ENCODE measurements around the gene PCIF1. TPM values are rescaled to one million over a fixed set of nuclear protein-coding genes. Genes with fewer than 3 reads are reported as not detected.

PCIF1 gene
- total and polyA plus RNA-seq, 2 experiments from 2014 or later = 5.3 to 24.3 TPM

- Histone ChIP-seq H4K20me1 (ENCODE audit: insufficient read depth) (no peaks in the 10 kb centered on the region), H3K27me3 (replicated peaks; ENCODE audit: insufficient read depth) (no peaks in the 10 kb centered on the region), H3F3A (ENCODE audit: insufficient read depth) (peaks cover 17% of the 10 kb centered on the region; the same call in 1 of the 2 replicates), H3K9me2 (ENCODE audit: insufficient read depth) (no peaks in the 10 kb centered on the region), H3K9me3 (ENCODE audit: low read depth) (no peaks in the 10 kb centered on the region), H3K4me3 (no peak overlapping the region), H2AFZ (no peak overlapping the region), H3K79me2 (ENCODE audit: insufficient read depth) (peaks cover 29% of the 10 kb centered on the region), H3K4me1 (ENCODE audit: insufficient read depth) (peaks cover 7% of the 10 kb centered on the region; the same call in 1 of the 2 replicates), H3K36me3 (ENCODE audit: low read depth) (peaks cover 16% of the 10 kb centered on the region; the same call in 1 of the 2 replicates), H3K9ac (no peak overlapping the region), H3K4me2 (ENCODE audit: unreplicated experiment) (no peak overlapping the region), H3K27ac (no peak overlapping the region)
- in situ Hi-C loops (cut with MboI) = no loop called here
- TF ChIP-seq EZH2 (IDR thresholded peaks at IDR 0.05; ENCODE audit: insufficient read depth, poor library complexity, severe bottlenecking) = no peak
- no peak for TF ChIP-seq EZH2phosphoT487 (IDR thresholded peaks at IDR 0.05; ENCODE audit: insufficient read depth, low read depth)
- no peak for DNase-seq
- WGBS, 2 experiments (ENCODE audit: low coverage in 1 of 2, low lambda C conversion rate in 2 of 2, missing lambda C conversion rate in 2 of 2) = 94% methylated on average over 13 of the region's 13 CpGs
These were observed 4.4 kb downstream of the PCIF1 start for GRCh38 chr20:45938727-45939438.

- DNase-seq = no peak
- 80 to 91% methylated on average over 3 of the region's 3 CpGs for WGBS, 2 experiments (ENCODE audit: low coverage in 1 of 2, low lambda C conversion rate in 2 of 2, missing lambda C conversion rate in 2 of 2)
- in situ Hi-C loops (cut with MboI) = no loop called here
These were observed 5.6 kb downstream of the PCIF1 start for GRCh38 chr20:45940053-45940452.

GRCh38 chr20:45940469-45940868, 6.0 kb downstream of the PCIF1 start:
- in situ Hi-C loops (cut with MboI) = no loop called here
- Histone ChIP-seq H3K9me2 (ENCODE audit: insufficient read depth) (no peaks in the 10 kb centered on the region), H2AFZ (no peak overlapping the region), H3K9ac (no peak overlapping the region), H3K4me1 (ENCODE audit: insufficient read depth) (peaks cover 12% of the 10 kb centered on the region; the same call in 1 of the 2 replicates), H4K20me1 (ENCODE audit: insufficient read depth) (no peaks in the 10 kb centered on the region), H3K36me3 (ENCODE audit: low read depth) (peaks cover 24% of the 10 kb centered on the region; the same call in 1 of the 2 replicates), H3K4me3 (no peak overlapping the region), H3K27ac (no peak overlapping the region), H3F3A (ENCODE audit: insufficient read depth) (peaks cover 28% of the 10 kb centered on the region; the same call in 1 of the 2 replicates), H3K9me3 (ENCODE audit: low read depth) (no peaks in the 10 kb centered on the region), H3K4me2 (ENCODE audit: unreplicated experiment) (no peak overlapping the region), H3K27me3 (replicated peaks; ENCODE audit: insufficient read depth) (no peaks in the 10 kb centered on the region), H3K79me2 (ENCODE audit: insufficient read depth) (peaks cover 24% of the 10 kb centered on the region)
- no peak for DNase-seq
- TF ChIP-seq EZH2phosphoT487 (IDR thresholded peaks at IDR 0.05; ENCODE audit: insufficient read depth, low read depth) (no peak), EZH2 (IDR thresholded peaks at IDR 0.05; ENCODE audit: insufficient read depth, poor library complexity, severe bottlenecking) (no peak)
- WGBS, 2 experiments (ENCODE audit: low coverage in 1 of 2, low lambda C conversion rate in 2 of 2, missing lambda C conversion rate in 2 of 2) = 90 to 95% methylated on average over 13 of the region's 13 CpGs

More at GRCh38 chr20:45940053-45940452, 5.6 kb downstream of the PCIF1 start:
- peaks cover 20% of the 10 kb centered on the region; the same call in 1 of the 2 replicates for H3K36me3 ChIP-seq (ENCODE audit: low read depth)
- no peak overlapping the region for H2AFZ ChIP-seq
- H3K79me2 ChIP-seq (ENCODE audit: insufficient read depth) = peaks cover 24% of the 10 kb centered on the region
- H3K9me3 ChIP-seq (ENCODE audit: low read depth) = no peaks in the 10 kb centered on the region
- TF ChIP-seq EZH2phosphoT487 (IDR thresholded peaks at IDR 0.05; ENCODE audit: insufficient read depth, low read depth) = no peak
- TF ChIP-seq EZH2 (IDR thresholded peaks at IDR 0.05; ENCODE audit: insufficient read depth, poor library complexity, severe bottlenecking) = no peak
- H3K4me3 ChIP-seq = no peak overlapping the region
- H4K20me1 ChIP-seq (ENCODE audit: insufficient read depth) = no peaks in the 10 kb centered on the region
- H3F3A ChIP-seq (ENCODE audit: insufficient read depth) = peaks cover 29% of the 10 kb centered on the region; the same call in 1 of the 2 replicates
- H3K27me3 ChIP-seq (replicated peaks; ENCODE audit: insufficient read depth) = no peaks in the 10 kb centered on the region
- H3K9me2 ChIP-seq (ENCODE audit: insufficient read depth) = no peaks in the 10 kb centered on the region
- no peak overlapping the region for H3K4me2 ChIP-seq (ENCODE audit: unreplicated experiment)
- H3K9ac ChIP-seq = no peak overlapping the region
- H3K4me1 ChIP-seq (ENCODE audit: insufficient read depth) = peaks cover 12% of the 10 kb centered on the region; the same call in 1 of the 2 replicates
- no peak overlapping the region for H3K27ac ChIP-seq

GRCh38 chr20:45943613-45944012, 9.1 kb downstream of the PCIF1 start:
- peak overlapping the region; percentile 56 for H3K27ac ChIP-seq
- no peak for TF ChIP-seq EZH2phosphoT487 (IDR thresholded peaks at IDR 0.05; ENCODE audit: insufficient read depth, low read depth)
- no peak for TF ChIP-seq EZH2 (IDR thresholded peaks at IDR 0.05; ENCODE audit: insufficient read depth, poor library complexity, severe bottlenecking)
- peaks cover 27% of the 10 kb centered on the region; the same call in 1 of the 2 replicates for H3F3A ChIP-seq (ENCODE audit: insufficient read depth)
- DNase-seq = no peak
- no peak overlapping the region for H3K9ac ChIP-seq
- no peak overlapping the region for H2AFZ ChIP-seq
- H3K27me3 ChIP-seq (replicated peaks; ENCODE audit: insufficient read depth) = no peaks in the 10 kb centered on the region
- H3K79me2 ChIP-seq (ENCODE audit: insufficient read depth) = peaks cover under 1% of the 10 kb centered on the region; the same call in 1 of the 2 replicates
- H3K9me3 ChIP-seq (ENCODE audit: low read depth) = no peaks in the 10 kb centered on the region
- H3K4me2 ChIP-seq (ENCODE audit: unreplicated experiment) = no peak overlapping the region
- H3K36me3 ChIP-seq (ENCODE audit: low read depth) = peaks cover 20% of the 10 kb centered on the region; the same call in 1 of the 2 replicates
- no peaks in the 10 kb centered on the region for H4K20me1 ChIP-seq (ENCODE audit: insufficient read depth)
- no peaks in the 10 kb centered on the region for H3K9me2 ChIP-seq (ENCODE audit: insufficient read depth)
- H3K4me3 ChIP-seq = no peak overlapping the region
- in situ Hi-C loops (cut with MboI) = no loop called here
- WGBS, 2 experiments (ENCODE audit: low coverage in 1 of 2, low lambda C conversion rate in 2 of 2, missing lambda C conversion rate in 2 of 2) = 91 to 94% methylated on average over 6 of the region's 6 CpGs
- H3K4me1 ChIP-seq (ENCODE audit: insufficient read depth) = peaks cover 13% of the 10 kb centered on the region; the same call in 1 of the 2 replicates

Measured in GM23248 (cell line).